TTC549 (cell line): ENCODE data around the gene ATP5F1A.
A peak's percentile ranks its signal among the peaks of the same experiment; 100 is the strongest.
"Not testable (repeated sequence)": the region's sequence is repeated elsewhere in the genome, so short reads cannot be mapped to it uniquely, and the experiment has no call there.

ENCODE experiments used
- FAIRE-seq: peaks from 2 replicates; lab custom pipeline; 2012; peaks lifted over from hg19 to GRCh38; lab: Jason Lieb, UNC

The ATP5F1A gene

GRCh38 chr18:46097801-46098615 is at the start of gene ATP5F1A:
TSS of gene ATP5F1A (minus strand) at chr18:46098296. CDS start at chr18:46098231, 65 bp downstream.
- FAIRE-seq: no peak

DNA sequence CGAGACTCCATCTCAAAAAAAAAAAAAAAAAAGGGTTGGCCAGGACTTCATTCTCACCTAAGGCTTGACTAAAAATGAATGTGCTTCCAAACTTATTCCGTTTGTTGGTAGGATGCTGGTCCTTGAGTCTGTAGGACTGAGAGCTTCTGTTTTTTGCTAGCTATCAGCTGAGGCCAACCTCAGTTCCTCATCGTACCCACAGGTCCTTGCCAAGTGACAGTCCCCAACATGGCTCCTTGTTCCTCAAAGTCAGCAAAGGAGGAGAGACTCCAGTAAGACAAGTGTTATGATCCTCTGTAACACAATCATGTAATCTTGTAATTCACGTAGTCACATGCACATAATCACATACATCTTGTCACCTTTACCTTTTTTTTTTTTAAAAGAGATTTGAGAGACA is 43.1 kb upstream of the ATP5F1A start:
- FAIRE-seq: no peak

- FAIRE-seq: no peak
Observed at GRCh38 chr18:46140173-46140572, 42.1 kb upstream of the ATP5F1A start.

- no peak for FAIRE-seq
Observed at GRCh38 chr18:46134920-46135675, 37.0 kb upstream of the ATP5F1A start.

DNA sequence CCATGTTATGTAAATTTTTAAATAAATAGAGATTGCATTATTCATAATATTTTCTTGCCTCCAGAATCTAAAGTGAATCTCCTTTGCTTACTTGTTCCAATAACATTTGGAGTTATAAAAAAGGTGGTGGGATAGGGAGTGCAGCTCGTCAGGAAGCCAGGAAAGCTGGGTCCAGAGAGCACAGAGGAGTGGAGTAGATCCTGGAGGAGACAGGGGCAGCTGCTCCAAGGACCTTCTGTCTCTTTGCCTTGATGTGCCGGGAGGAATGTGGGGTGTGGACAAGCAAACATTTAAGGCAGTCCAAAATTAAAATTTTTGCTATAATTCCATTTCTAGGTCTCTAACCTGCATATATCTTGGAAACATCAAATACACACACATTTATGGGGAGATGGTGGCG is 35.4 kb upstream of the ATP5F1A start:
- no peak for FAIRE-seq

GRCh38 chr18:46130549-46130948 is 32.5 kb upstream of the ATP5F1A start:
- FAIRE-seq: not testable (repeated sequence)

DNA sequence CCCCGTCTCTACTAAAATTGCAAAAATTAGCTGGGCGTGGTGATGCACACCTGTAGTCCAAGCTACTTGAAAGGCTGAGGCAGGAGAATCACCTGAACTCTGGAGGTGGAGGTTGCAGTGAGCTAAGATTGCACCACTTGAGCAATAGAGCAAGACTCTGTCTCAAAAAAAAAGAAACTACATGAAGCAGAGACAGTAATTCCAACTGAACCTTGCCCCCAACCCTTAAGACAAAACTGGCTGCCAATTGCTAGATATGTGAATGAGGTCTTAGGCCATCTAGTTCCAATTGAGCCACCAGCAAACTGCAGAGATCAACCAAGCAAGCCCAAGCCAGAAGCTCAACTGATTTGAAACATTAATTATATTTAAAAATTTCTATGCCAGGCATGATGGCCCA is 32.0 kb upstream of the ATP5F1A start:
- FAIRE-seq: no peak

GRCh38 chr18:46126625-46127024 is 28.5 kb upstream of the ATP5F1A start:
- FAIRE-seq: not testable (repeated sequence)

DNA sequence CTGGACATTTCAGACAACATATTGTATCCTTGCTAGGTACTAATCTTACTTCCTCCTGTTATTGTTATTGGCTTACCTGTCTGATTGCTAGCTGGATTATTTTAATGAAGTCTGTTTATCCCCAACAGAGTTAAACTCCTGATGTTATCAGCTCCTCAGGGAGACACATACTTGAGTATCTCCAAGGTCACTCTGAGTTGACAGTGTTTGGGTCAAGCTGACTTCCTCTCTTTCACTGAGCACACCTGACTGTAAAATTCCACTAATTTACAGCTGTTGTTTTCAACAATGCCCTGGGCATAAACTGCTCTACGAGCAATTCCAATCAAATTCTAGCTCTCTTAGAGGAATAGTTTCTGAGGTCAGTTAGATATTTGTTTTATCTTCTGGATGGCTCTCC is 15.7 kb upstream of the ATP5F1A start:
- no peak for FAIRE-seq

DNA sequence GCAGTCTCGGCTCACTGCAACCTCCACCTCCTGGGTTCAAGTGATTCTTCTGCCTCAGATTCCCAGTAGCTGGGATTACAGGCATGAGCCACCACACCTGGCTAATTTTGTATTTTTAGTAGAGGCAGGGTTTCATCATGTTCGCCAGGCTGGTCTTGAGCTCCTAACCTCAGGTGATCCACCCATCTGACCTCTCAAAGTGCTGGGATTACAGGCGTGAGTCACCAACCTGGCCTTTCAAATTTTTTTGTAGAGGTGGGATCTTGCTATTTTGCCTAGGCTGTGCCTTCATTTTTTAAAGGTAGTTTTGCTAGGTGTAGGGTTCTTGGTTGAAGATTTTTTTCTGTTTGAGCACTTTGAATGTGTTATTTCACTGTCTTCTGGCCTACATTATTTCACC is 12.3 kb upstream of the ATP5F1A start:
- no peak for FAIRE-seq

DNA sequence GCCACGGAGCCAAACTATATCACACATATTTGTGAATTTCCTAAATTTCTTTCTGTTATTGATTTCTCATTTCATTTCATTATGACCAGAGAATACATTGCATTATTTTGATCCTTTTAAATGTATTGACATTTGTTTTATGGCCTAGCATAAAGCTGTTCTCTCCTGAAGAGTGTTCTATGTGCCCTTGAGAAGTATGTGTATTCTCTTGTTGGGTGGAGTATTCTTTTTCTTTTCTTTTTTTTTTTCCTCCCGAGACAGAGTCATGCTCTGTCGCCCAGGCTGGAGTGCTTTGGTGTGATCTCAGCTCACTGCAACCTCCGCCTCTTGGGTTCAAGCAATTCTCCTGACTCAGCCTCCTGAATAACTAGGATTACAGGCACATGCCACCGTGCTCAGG is 11.3 kb upstream of the ATP5F1A start:
- FAIRE-seq: no peak

GRCh38 chr18:46104128-46104911 is 6.2 kb upstream of the ATP5F1A start, which contains the start of gene HAUS1:
TSS of gene HAUS1 (plus strand) at chr18:46104385. CDS start at chr18:46104412, 27 bp downstream.
- peak; percentile 72 for FAIRE-seq

DNA sequence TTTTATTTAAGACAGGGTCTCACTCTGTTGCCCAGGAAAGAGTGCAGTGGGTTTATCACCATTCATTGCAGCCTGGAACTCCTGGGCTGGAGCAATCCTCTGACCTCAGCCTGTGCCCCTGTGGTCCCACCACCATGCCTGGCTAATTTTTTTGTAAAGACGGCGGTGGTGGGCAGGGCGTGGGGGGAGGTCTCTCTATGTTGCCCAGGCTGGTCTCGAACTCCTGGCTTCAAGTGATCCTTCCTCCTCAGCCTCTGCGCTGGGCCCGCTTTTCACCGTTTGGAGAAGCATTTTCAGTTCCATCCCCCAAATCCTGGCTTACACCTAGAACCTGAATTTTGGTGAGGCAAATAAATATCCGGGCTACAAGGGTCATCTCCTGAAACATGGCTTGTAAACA is 1.4 kb upstream of the ATP5F1A start:
- FAIRE-seq: no peak

GRCh38 chr18:46098616-46098933 is 479 bp upstream of the ATP5F1A start:
- no peak for FAIRE-seq

GRCh38 chr18:46097431-46097800 is 680 bp downstream of the ATP5F1A start:
- no peak for FAIRE-seq

GRCh38 chr18:46096651-46097300 is 1.3 kb downstream of the ATP5F1A start:
- no peak for FAIRE-seq

DNA sequence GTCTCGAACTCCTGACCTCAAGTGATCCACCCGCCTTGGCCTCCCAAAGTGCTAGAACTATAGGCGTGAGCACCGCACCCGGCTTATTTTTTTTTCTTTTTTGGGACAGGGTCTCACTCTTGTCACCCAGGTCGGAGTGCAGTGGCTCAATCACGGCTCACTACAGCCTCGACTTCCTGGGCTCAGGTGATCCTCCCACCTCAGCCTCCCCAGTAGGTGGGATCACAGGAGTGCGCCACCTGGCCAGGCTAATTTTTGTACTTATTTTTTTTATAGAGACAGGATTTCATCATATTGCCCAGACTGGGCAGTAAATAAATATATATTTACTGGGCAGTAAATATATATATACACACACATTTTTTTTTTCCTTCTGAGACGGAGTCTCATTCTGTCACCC is 2.6 kb downstream of the ATP5F1A start:
- no peak for FAIRE-seq

GRCh38 chr18:46088501-46088900 is 9.6 kb downstream of the ATP5F1A start:
- FAIRE-seq: not testable (repeated sequence)

GRCh38 chr18:46084431-46084830 is 13.7 kb downstream of the ATP5F1A start:
- FAIRE-seq: no peak

DNA sequence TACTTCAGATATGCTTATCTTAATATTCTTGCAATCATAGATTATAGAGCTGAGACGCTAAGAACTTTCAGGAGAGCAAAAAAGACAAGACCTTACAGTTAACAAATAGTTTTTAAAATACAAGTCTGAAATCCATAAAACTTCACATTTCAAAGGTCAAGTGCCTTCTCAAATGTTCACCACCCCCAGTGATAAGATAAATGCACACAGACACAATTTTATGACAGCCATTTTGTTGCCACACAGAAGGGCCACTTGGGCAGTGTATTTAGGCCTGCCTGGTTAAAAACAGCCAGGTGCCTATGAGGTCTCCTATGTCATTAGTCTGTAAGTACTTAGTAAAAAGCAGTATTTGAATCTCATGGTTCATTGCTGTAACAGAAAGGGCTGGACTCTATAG is 17.9 kb downstream of the ATP5F1A start:
- no peak for FAIRE-seq

GRCh38 chr18:46079336-46079735 is 18.8 kb downstream of the ATP5F1A start:
- no peak for FAIRE-seq
